Uterus (tissue), 4 donors: ENCODE measurements around the gene OR13C5. TPM values are rescaled to one million over a fixed set of nuclear protein-coding genes. Genes with fewer than 3 reads are reported as not detected.

Source experiments
- DNase-seq, 2 donors: peaks; one replicate each; pipeline ENCODE4 v3.0.0-alpha.2; 2019 to 2020
- H3K27ac ChIP-seq, 2 donors: fragments of 200-600 bp; sonication (generic); 1 replicate in 1 of 2; 2 replicates in 1 of 2; pipeline ENCODE4 v1.5.1; 2016 to 2018
- H3K27me3 ChIP-seq, 2 donors: fragments of 200-600 bp; sonication (generic); one replicate each; pipeline ENCODE4 v1.5.1; 2018 to 2019; ENCODE audit warnings: control low read depth in 1 of 2
- H3K36me3 ChIP-seq, 2 donors: fragments of 200-600 bp; sonication (generic); one replicate each; pipeline ENCODE4 v1.5.1; 2019; ENCODE audit warnings: control low read depth in 1 of 2
- H3K4me1 ChIP-seq, 2 donors: fragments of 200-600 bp; sonication (generic); one replicate each; pipeline ENCODE4 v1.5.1; 2018 to 2019; ENCODE audit warnings: control low read depth in 1 of 2
- H3K4me3 ChIP-seq, 2 donors: fragments of 200-600 bp; sonication (generic); 1 replicate in 1 of 2; 2 replicates in 1 of 2; pipeline ENCODE4 v1.5.1; 2018 to 2019; ENCODE audit warnings: mild to moderate bottlenecking in 1 of 2
- H3K9me3 ChIP-seq, 2 donors: fragments of 200-600 bp; sonication (generic); one replicate each; pipeline ENCODE4 v1.5.1; 2019; ENCODE audit warnings: control low read depth in 1 of 2
- POLR2A ChIP-seq, 2 donors: fragments of 450-650 bp; IDR thresholded peaks; one replicate each; pipeline ENCODE4 v1.6.1; 2016; ENCODE audit warnings: antibody characterized with exemption in 2 of 2, mild to moderate bottlenecking in 1 of 2, moderate library complexity in 1 of 2
- intact Hi-C: fragments of 100-400 bp; cut with DNase I; formaldehyde crosslinking; loops from one replicate; pipeline ENCODE4 v1.15.1; 2023; ENCODE audit warnings: low total_unique reads
- total RNA-seq, 4 donors: library from RNA; depleted of rRNA in 3 of 4; stranded (reverse); fragments of >200 nt in 3 of 4; gene quantifications; one replicate each; pipeline versions ENCODE4 v1.1.0 to v1.2.4, GENCODE V29; 2014 to 2023
- TF ChIP-seq, protein P1 (sequence below), 4 experiments: fragments of 200-600 bp in 2 of 4; fragments of 450-650 bp in 2 of 4; sonication (generic) in 2 of 4; IDR thresholded peaks; one replicate each; pipeline ENCODE4 v1.5.1; 2016 to 2019; ENCODE audit warnings: antibody characterized with exemption in 4 of 4, mild to moderate bottlenecking in 2 of 4, moderate library complexity in 1 of 4
- donor health status: DM: yes; HTN: yes; CAD: no.

The OR13C5 gene
- total RNA-seq, 4 donors from 2014 or later, result 0.41 TPM; not detected in 3

DNA sequence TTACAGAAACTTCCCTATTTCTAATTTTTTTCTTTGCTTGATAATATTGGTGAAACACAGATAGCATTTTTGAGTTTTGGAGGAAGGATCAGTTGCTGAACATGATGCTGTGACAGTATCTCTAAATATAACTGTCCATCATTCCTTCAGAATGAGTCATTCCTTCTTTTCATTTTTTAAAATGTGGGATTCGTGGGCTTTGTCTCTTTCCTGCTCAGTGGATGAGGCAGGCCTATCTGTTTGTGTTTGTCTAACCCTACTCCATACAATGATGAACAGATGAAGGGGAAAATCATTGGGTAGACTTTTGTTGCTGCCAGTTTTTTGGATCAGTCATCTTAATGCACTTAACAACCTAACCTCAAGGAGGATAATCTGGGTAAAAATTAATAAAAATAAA lies 46.0 kb downstream of the OR13C5 start:
- TF ChIP-seq, protein P1, sequence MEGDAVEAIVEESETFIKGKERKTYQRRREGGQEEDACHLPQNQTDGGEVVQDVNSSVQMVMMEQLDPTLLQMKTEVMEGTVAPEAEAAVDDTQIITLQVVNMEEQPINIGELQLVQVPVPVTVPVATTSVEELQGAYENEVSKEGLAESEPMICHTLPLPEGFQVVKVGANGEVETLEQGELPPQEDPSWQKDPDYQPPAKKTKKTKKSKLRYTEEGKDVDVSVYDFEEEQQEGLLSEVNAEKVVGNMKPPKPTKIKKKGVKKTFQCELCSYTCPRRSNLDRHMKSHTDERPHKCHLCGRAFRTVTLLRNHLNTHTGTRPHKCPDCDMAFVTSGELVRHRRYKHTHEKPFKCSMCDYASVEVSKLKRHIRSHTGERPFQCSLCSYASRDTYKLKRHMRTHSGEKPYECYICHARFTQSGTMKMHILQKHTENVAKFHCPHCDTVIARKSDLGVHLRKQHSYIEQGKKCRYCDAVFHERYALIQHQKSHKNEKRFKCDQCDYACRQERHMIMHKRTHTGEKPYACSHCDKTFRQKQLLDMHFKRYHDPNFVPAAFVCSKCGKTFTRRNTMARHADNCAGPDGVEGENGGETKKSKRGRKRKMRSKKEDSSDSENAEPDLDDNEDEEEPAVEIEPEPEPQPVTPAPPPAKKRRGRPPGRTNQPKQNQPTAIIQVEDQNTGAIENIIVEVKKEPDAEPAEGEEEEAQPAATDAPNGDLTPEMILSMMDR (IDR thresholded peaks at IDR 0.05), result no peak
- no peak for TF ChIP-seq POLR2A (IDR thresholded peaks at IDR 0.05)
- Histone ChIP-seq H3K4me1 (no peaks in the 10 kb centered on the region), H3K9me3 (no peaks in the 10 kb centered on the region), H3K36me3 (no peaks in the 10 kb centered on the region), H3K27me3 (no peaks in the 10 kb centered on the region), H3K27ac (no peak overlapping the region), H3K4me3 (no peak overlapping the region)
- no peak for DNase-seq
- intact Hi-C loops, result no loop called here

Other genes with a start within 250 kb of the OR13C5 start
- not detected for gene OR13F1, start 95.2 kb downstream of the OR13C5 start, total RNA-seq
- gene OR13C4, start 72.2 kb downstream of the OR13C5 start, total RNA-seq, result under 1 TPM in 1 of 4 donors, not detected in 3; 0.97 TPM
- not detected for gene OR13C3, start 62.6 kb downstream of the OR13C5 start, total RNA-seq
- not detected for gene OR13C8, start 30.2 kb downstream of the OR13C5 start, total RNA-seq
- under 1 TPM in 1 of 4 donors, not detected in 3; 0.41 TPM for gene OR13C2, start 6.2 kb upstream of the OR13C5 start, total RNA-seq
- gene OR13C9, start 18.8 kb upstream of the OR13C5 start, total RNA-seq, result under 1 TPM in 1 of 4 donors, not detected in 3; 0.62 TPM
- gene OR13D1, start 95.1 kb upstream of the OR13C5 start, total RNA-seq, result not detected
- gene NIPSNAP3A, start 148.3 kb upstream of the OR13C5 start, total RNA-seq, result 10 to 100 TPM; 22.6 to 63.2 (median 43.3) TPM
- gene NIPSNAP3B, start 164.7 kb upstream of the OR13C5 start, total RNA-seq, result 10 to 100 TPM in 1 of 4 donors, 1 to 10 TPM in 2, under 1 TPM in 1; 0.51 to 16.9 (median 4.7) TPM